Ishikawa (cell line): ENCODE data around the gene PTPRN2.

Experiments used
- CEBPB ChIP-seq: IDR thresholded peaks from 2 replicates; pipeline ENCODE4 v1.6.1; 2012
- CREB1 ChIP-seq: IDR thresholded peaks from 2 replicates; pipeline ENCODE4 v1.6.1; 2012; ENCODE audit warnings: low read depth
- EGR1 ChIP-seq: IDR thresholded peaks from 2 replicates; pipeline ENCODE4 v1.6.1; 2012
- EP300 ChIP-seq: IDR thresholded peaks from 2 replicates; pipeline ENCODE4 v1.6.1; 2012; ENCODE audit warnings: borderline replicate concordance
- FOXM1 ChIP-seq: IDR thresholded peaks from 2 replicates; pipeline ENCODE4 v1.6.1; 2012; ENCODE audit warnings: low read depth, borderline replicate concordance
- NFIC ChIP-seq: IDR thresholded peaks from 2 replicates; pipeline ENCODE4 v1.6.1; 2012
- RAD21 ChIP-seq: IDR thresholded peaks from 2 replicates; pipeline ENCODE4 v1.6.1; 2012; ENCODE audit warnings: low read depth
- REST ChIP-seq: IDR thresholded peaks from 2 replicates; pipeline ENCODE4 v1.6.1; 2012; ENCODE audit warnings: low read depth, mild to moderate bottlenecking
- TAF1 ChIP-seq: IDR thresholded peaks from 2 replicates; pipeline ENCODE4 v1.6.1; 2012; ENCODE audit warnings: low read depth, mild to moderate bottlenecking
- TCF12 ChIP-seq: IDR thresholded peaks from 2 replicates; pipeline ENCODE4 v1.6.1; 2012; ENCODE audit warnings: low read depth
- TEAD4 ChIP-seq: IDR thresholded peaks from 2 replicates; pipeline ENCODE4 v1.6.1; 2012
- YY1 ChIP-seq: IDR thresholded peaks from 2 replicates; pipeline ENCODE4 v1.6.1; 2012; ENCODE audit warnings: low read depth
- ZBTB7A ChIP-seq: IDR thresholded peaks from 2 replicates; pipeline ENCODE4 v1.6.1; 2012; ENCODE audit warnings: low read depth
- TF ChIP-seq, protein P1 (sequence below): IDR thresholded peaks from 2 replicates; pipeline ENCODE4 v1.6.1; 2012
- TF ChIP-seq, protein P2 (sequence below): IDR thresholded peaks from 2 replicates; pipeline ENCODE4 v1.6.1; 2012

Gene PTPRN2

GRCh38 chr7:157717211-157718174 is 870.1 kb downstream of the PTPRN2 start:
- TF ChIP-seq ZBTB7A (no peak), REST (no peak)

DNA sequence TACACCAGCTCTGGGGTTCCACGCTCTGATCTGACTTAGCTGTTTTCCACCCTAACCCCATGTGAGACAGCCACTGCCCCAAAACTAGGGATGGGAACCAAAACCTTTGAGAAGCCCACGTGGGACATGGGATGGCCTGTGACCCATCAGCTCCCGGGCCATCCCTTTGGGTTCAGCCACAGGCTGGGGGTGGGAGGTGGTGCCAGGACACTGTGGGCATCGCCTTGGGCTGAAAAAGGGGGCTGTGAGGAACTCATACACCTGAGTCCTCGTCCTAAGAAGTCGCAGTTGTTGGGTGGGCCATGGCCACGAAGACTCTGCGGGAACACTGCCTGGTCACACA is 871.7 kb downstream of the PTPRN2 start:
- TF ChIP-seq TCF12 (no peak), RAD21 (no peak), NFIC (no peak), YY1 (no peak), REST (no peak), FOXM1 (no peak), CREB1 (no peak), TAF1 (no peak), EGR1 (no peak)

GRCh38 chr7:157715071-157715937 is 872.3 kb downstream of the PTPRN2 start:
- no peak for TF ChIP-seq REST
- no peak for TF ChIP-seq ZBTB7A
- no peak for TF ChIP-seq EGR1
- no peak for TF ChIP-seq TEAD4
- TF ChIP-seq EP300, result no peak
- TF ChIP-seq, protein P1, sequence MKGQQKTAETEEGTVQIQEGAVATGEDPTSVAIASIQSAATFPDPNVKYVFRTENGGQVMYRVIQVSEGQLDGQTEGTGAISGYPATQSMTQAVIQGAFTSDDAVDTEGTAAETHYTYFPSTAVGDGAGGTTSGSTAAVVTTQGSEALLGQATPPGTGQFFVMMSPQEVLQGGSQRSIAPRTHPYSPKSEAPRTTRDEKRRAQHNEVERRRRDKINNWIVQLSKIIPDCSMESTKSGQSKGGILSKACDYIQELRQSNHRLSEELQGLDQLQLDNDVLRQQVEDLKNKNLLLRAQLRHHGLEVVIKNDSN, result no peak
- no peak for TF ChIP-seq TAF1
- TF ChIP-seq TCF12, result no peak
- no peak for TF ChIP-seq YY1
- TF ChIP-seq NFIC, result no peak
- TF ChIP-seq RAD21, result no peak
- TF ChIP-seq CEBPB, result no peak
- no peak for TF ChIP-seq FOXM1

DNA sequence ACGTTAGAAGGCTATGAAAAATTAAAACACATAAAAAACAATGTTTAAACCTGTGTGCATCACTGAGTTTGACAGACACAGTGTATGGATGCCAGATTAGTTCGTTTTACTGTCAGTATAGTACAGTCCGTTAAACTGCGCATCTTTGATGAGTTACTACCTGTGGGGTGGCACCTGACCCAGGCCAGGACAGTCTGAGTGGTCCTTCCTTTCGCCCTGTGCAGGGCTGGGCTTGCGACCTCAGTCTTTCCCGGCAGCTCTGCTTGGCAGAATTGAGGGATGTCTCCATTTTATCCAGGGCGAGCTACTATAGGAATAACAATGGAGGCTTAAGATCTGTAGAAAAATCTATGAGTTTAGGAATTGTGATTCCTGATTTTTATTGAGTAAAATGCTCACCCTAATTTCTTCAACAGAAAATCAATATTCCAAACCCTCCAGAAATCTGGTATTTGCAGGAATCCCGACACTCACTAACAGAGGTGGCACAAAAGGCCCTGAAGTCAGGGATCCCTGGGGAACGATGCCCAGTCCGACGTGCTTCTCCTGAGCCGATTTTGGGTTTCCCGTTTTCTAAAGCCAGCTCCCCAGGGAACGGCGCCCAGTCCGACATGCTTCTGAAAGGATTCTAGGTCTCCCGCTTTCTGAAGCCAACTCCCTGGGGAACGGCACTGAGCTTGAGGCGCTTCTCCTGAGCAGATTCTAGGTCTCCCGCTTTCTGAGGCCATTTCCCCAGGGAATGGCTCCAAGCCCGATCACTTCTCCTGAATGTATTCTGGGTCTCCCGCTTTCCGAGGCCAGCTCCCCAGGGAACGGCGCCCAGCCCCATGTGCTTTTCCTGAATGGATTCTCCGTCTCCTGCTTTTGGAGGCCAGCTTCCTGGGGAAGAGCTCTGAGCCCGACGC is 873.2 kb downstream of the PTPRN2 start:
- TF ChIP-seq ZBTB7A (no peak), NFIC (no peak), RAD21 (no peak), TCF12 (no peak), EP300 (no peak), TEAD4 (no peak), CEBPB (no peak), YY1 (no peak), REST (no peak), EGR1 (no peak), TAF1 (no peak), FOXM1 (no peak), CREB1 (no peak)
- TF ChIP-seq, protein P2, sequence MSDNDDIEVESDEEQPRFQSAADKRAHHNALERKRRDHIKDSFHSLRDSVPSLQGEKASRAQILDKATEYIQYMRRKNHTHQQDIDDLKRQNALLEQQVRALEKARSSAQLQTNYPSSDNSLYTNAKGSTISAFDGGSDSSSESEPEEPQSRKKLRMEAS, result no peak
- TF ChIP-seq, protein P1, result no peak
